ENCODE data around the gene KCNK13. TPM values are rescaled to one million over a fixed set of nuclear protein-coding genes. Genes with fewer than 3 reads are reported as not detected.

The KCNK13 gene
- total RNA-seq, 1 experiment from 2014 or later: not detected

GRCh38 chr14:90159146-90159545 lies 97.4 kb downstream of the KCNK13 start:
- no peaks in the 10 kb centered on the region for H3K9me3 ChIP-seq (ENCODE audit: control insufficient read depth, insufficient read depth, low read depth, low read length)
- POLR2A ChIA-PET: no interaction called here
- DNase-seq (ENCODE audit: low read depth, low spot score) (no peak), ATAC-seq (no peak)
- in situ Hi-C loops (cut with HindIII; ENCODE audit: low pct_unique_long_range_greater_than_20kb, low sequenced_read_pairs) (no loop called here), intact Hi-C loops (cut with micrococcal nuclease; ENCODE audit: unreplicated experiment) (no loop called here)
- H3K4me3 ChIP-seq (ENCODE audit: low read depth in 2 of 2, low read length in 2 of 2): no peak overlapping the region
- no peaks in the 10 kb centered on the region for H3K27me3 ChIP-seq (ENCODE audit: control insufficient read depth, insufficient read depth, low read length)
- BruUV-seq (replicated peaks): no TSS peak
- TF ChIP-seq REST (IDR thresholded peaks at IDR 0.05; ENCODE audit: insufficient read depth in 1 of 2, low read depth in 2 of 2, low read length in 1 of 2) (no peak), TCF7L2 (IDR thresholded peaks at IDR 0.05; ENCODE audit: low read depth, low read length) (no peak), CTCF (IDR thresholded peaks at IDR 0.05) (no peak), POLR2AphosphoS5 (IDR thresholded peaks at IDR 0.05; ENCODE audit: low read depth, low read length) (no peak), SIN3A (IDR thresholded peaks at IDR 0.05; ENCODE audit: borderline replicate concordance, insufficient read depth, low read depth, low read length) (no peak)
- no peaks in the 10 kb centered on the region for H3K4me1 ChIP-seq (ENCODE audit: control insufficient read depth, insufficient read depth, low read length)
- H3K36me3 ChIP-seq (ENCODE audit: control insufficient read depth, insufficient read depth, low read length): no peaks in the 10 kb centered on the region
- CTCF ChIA-PET: no interaction called here
- H3K27ac ChIP-seq (ENCODE audit: low read length): no peak overlapping the region

GRCh38 chr14:90159688-90160087 lies 97.9 kb downstream of the KCNK13 start:
- Histone ChIP-seq H3K36me3 (ENCODE audit: control insufficient read depth, insufficient read depth, low read length) (no peaks in the 10 kb centered on the region), H3K4me1 (ENCODE audit: control insufficient read depth, insufficient read depth, low read length) (no peaks in the 10 kb centered on the region), H3K27me3 (ENCODE audit: control insufficient read depth, insufficient read depth, low read length) (no peaks in the 10 kb centered on the region), H3K4me3 (ENCODE audit: low read depth in 2 of 2, low read length in 2 of 2) (no peak overlapping the region), H3K9me3 (ENCODE audit: control insufficient read depth, insufficient read depth, low read depth, low read length) (no peaks in the 10 kb centered on the region), H3K27ac (ENCODE audit: low read length) (no peak overlapping the region)
- DNase-seq (ENCODE audit: low read depth, low spot score) (no peak), ATAC-seq (no peak)
- intact Hi-C loops (cut with micrococcal nuclease; ENCODE audit: unreplicated experiment) (no loop called here), in situ Hi-C loops (cut with HindIII; ENCODE audit: low pct_unique_long_range_greater_than_20kb, low sequenced_read_pairs) (no loop called here)
- ChIA-PET CTCF (no interaction called here), POLR2A (no interaction called here)
- TF ChIP-seq REST (IDR thresholded peaks at IDR 0.05; ENCODE audit: insufficient read depth in 1 of 2, low read depth in 2 of 2, low read length in 1 of 2) (no peak), POLR2AphosphoS5 (IDR thresholded peaks at IDR 0.05; ENCODE audit: low read depth, low read length) (no peak), CTCF (IDR thresholded peaks at IDR 0.05) (no peak), TCF7L2 (IDR thresholded peaks at IDR 0.05; ENCODE audit: low read depth, low read length) (no peak), SIN3A (IDR thresholded peaks at IDR 0.05; ENCODE audit: borderline replicate concordance, insufficient read depth, low read depth, low read length) (no peak)
- no TSS peak for BruUV-seq (replicated peaks)

All from Panc1 (cell line).